Measurements from ENCODE around the gene SLC38A2.

SLC38A2 gene

GRCh38 chr12:46378530-46378929 is 6.0 kb upstream of the SLC38A2 start:
- no peak overlapping the region for H2BK15ac ChIP-seq (ENCODE audit: low read depth, poor library complexity, severe bottlenecking)
- no peak overlapping the region for H2BK120ac ChIP-seq (ENCODE audit: low read depth, low read length)
- peaks cover 5% of the 10 kb centered on the region for H3K4me1 ChIP-seq (ENCODE audit: control insufficient read depth, insufficient read depth, low read depth, low read length)
- H2BK5ac ChIP-seq (ENCODE audit: low read depth, low read length, poor library complexity, severe bottlenecking) = no peak overlapping the region
- H3K23ac ChIP-seq (ENCODE audit: low read length in 2 of 2) = no peak overlapping the region
- H3K36me3 ChIP-seq (ENCODE audit: control insufficient read depth in 1 of 2, insufficient read depth in 2 of 2, low read depth in 1 of 2, low read length in 2 of 2) = peaks cover 0 to 6% of the 10 kb centered on the region in 2 experiments
- no peak overlapping the region for H3K9ac ChIP-seq (ENCODE audit: low read length)
- no peaks in the 10 kb centered on the region for H3K9me3 ChIP-seq (ENCODE audit: control insufficient read depth, low read length)
- no peak overlapping the region for H2AFZ ChIP-seq (ENCODE audit: low read depth, low read length)
- H4K8ac ChIP-seq (ENCODE audit: low read length) = no peak overlapping the region
- no peak overlapping the region for H3K4me3 ChIP-seq (ENCODE audit: insufficient read depth in 1 of 2, low read depth in 1 of 2, low read length in 2 of 2)
- no peak overlapping the region for H4K91ac ChIP-seq (ENCODE audit: low read length)
- H3K14ac ChIP-seq (ENCODE audit: low read length in 2 of 2) = no peak overlapping the region
- no peak overlapping the region for H2BK12ac ChIP-seq (ENCODE audit: low read length in 2 of 2)
- no peak overlapping the region for H2AK5ac ChIP-seq (ENCODE audit: low read length, severe bottlenecking)
- no peak overlapping the region for H3K4ac ChIP-seq (ENCODE audit: low read depth in 1 of 2, low read length in 2 of 2)
- H3K18ac ChIP-seq (ENCODE audit: low read depth in 1 of 2, low read length in 2 of 2) = no peak overlapping the region
- no peak for DNase-seq
- H3K27me3 ChIP-seq (ENCODE audit: control insufficient read depth in 1 of 2, insufficient read depth in 1 of 2, low read length in 2 of 2) = no peaks in the 10 kb centered on the region
- 96% methylated on average over 1 of the region's 1 CpG for WGBS
- H3K27ac ChIP-seq (ENCODE audit: low read length, poor library complexity, severe bottlenecking) = no peak overlapping the region
- no peak overlapping the region for H3K4me2 ChIP-seq (ENCODE audit: low read length, poor library complexity, severe bottlenecking)
- H3K79me1 ChIP-seq (replicated peaks; ENCODE audit: low read length, poor library complexity, severe bottlenecking) = peaks cover 7% of the 10 kb centered on the region

DNA sequence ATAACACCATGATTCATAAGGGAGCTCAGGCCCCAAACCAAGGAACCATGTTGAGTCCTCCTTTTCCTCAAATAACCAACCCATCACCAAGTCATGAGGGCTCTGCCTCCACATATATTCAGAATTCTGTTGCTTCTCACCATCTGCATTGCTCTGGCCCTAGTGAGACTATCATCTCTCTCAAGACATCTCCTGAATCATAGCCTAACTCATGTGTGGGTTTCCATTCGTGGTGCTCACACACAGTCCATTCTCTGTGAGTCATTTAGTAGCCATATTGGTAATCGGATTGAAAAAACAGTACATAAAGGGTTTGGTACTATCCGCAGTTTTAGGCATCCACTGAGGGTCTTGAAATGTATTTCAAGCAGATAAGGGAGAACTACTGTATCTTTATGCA is 5.1 kb upstream of the SLC38A2 start:
- Histone ChIP-seq H2AK5ac (ENCODE audit: low read length, severe bottlenecking) (no peak overlapping the region), H3K27ac (ENCODE audit: low read length, poor library complexity, severe bottlenecking) (no peak overlapping the region), H3K4me3 (ENCODE audit: insufficient read depth in 1 of 2, low read depth in 1 of 2, low read length in 2 of 2) (no peak overlapping the region), H2BK5ac (ENCODE audit: low read depth, low read length, poor library complexity, severe bottlenecking) (no peak overlapping the region), H3K9ac (ENCODE audit: low read length) (no peak overlapping the region), H3K36me3 (ENCODE audit: control insufficient read depth in 1 of 2, insufficient read depth in 2 of 2, low read depth in 1 of 2, low read length in 2 of 2) (peaks cover 0 to 6% of the 10 kb centered on the region in 2 experiments), H2BK120ac (ENCODE audit: low read depth, low read length) (no peak overlapping the region), H3K9me3 (ENCODE audit: control insufficient read depth, low read length) (no peaks in the 10 kb centered on the region), H3K4me2 (ENCODE audit: low read length, poor library complexity, severe bottlenecking) (no peak overlapping the region), H4K91ac (ENCODE audit: low read length) (no peak overlapping the region), H3K79me1 (replicated peaks; ENCODE audit: low read length, poor library complexity, severe bottlenecking) (peaks cover 7% of the 10 kb centered on the region), H3K4me1 (ENCODE audit: control insufficient read depth, insufficient read depth, low read depth, low read length) (peaks cover 5% of the 10 kb centered on the region), H2BK12ac (ENCODE audit: low read length in 2 of 2) (no peak overlapping the region), H3K27me3 (ENCODE audit: control insufficient read depth in 1 of 2, insufficient read depth in 1 of 2, low read length in 2 of 2) (no peaks in the 10 kb centered on the region), H3K14ac (ENCODE audit: low read length in 2 of 2) (no peak overlapping the region), H3K23ac (ENCODE audit: low read length in 2 of 2) (no peak overlapping the region), H2AFZ (ENCODE audit: low read depth, low read length) (no peak overlapping the region), H3K18ac (ENCODE audit: low read depth in 1 of 2, low read length in 2 of 2) (no peak overlapping the region), H4K8ac (ENCODE audit: low read length) (no peak overlapping the region), H2BK15ac (ENCODE audit: low read depth, poor library complexity, severe bottlenecking) (no peak overlapping the region), H3K4ac (ENCODE audit: low read depth in 1 of 2, low read length in 2 of 2) (no peak overlapping the region)
- DNase-seq = peak; percentile 8
- WGBS = 69% methylated on average over 2 of the region's 3 CpGs

DNA sequence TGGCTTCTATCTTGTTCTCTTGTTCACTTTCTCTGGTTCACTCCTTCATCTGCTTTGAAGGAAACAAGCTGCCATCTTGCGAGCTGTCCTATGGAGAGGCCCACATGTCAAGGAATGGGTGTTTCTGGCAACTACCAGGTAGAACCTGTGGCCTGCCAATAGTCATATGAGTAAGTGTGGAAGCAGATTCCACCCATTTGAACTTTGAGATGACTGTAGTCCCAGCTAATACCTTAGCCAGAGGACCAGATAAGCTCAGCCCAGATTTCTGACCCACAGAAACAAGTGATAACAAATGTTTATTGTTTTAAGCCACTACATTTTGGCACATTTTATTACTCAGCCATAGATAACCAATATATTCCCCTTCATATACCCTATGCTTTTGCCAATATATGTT is 4.0 kb upstream of the SLC38A2 start:
- Histone ChIP-seq H3K23ac (ENCODE audit: low read length in 2 of 2) (no peak overlapping the region), H3K36me3 (ENCODE audit: control insufficient read depth in 1 of 2, insufficient read depth in 2 of 2, low read depth in 1 of 2, low read length in 2 of 2) (peaks cover 0 to 3% of the 10 kb centered on the region in 2 experiments), H3K4ac (ENCODE audit: low read depth in 1 of 2, low read length in 2 of 2) (no peak overlapping the region), H3K14ac (ENCODE audit: low read length in 2 of 2) (no peak overlapping the region), H2BK120ac (ENCODE audit: low read depth, low read length) (no peak overlapping the region), H2BK12ac (ENCODE audit: low read length in 2 of 2) (no peak overlapping the region), H3K4me2 (ENCODE audit: low read length, poor library complexity, severe bottlenecking) (no peak overlapping the region), H3K4me1 (ENCODE audit: control insufficient read depth, insufficient read depth, low read depth, low read length) (peaks cover 3% of the 10 kb centered on the region), H2BK15ac (ENCODE audit: low read depth, poor library complexity, severe bottlenecking) (no peak overlapping the region), H4K8ac (ENCODE audit: low read length) (no peak overlapping the region), H3K27ac (ENCODE audit: low read length, poor library complexity, severe bottlenecking) (no peak overlapping the region), H4K91ac (ENCODE audit: low read length) (no peak overlapping the region), H3K4me3 (ENCODE audit: insufficient read depth in 1 of 2, low read depth in 1 of 2, low read length in 2 of 2) (no peak overlapping the region), H2BK5ac (ENCODE audit: low read depth, low read length, poor library complexity, severe bottlenecking) (no peak overlapping the region), H3K27me3 (ENCODE audit: control insufficient read depth in 1 of 2, insufficient read depth in 1 of 2, low read length in 2 of 2) (no peaks in the 10 kb centered on the region), H3K9ac (ENCODE audit: low read length) (no peak overlapping the region), H3K79me1 (replicated peaks; ENCODE audit: low read length, poor library complexity, severe bottlenecking) (peaks cover 7% of the 10 kb centered on the region), H3K18ac (ENCODE audit: low read depth in 1 of 2, low read length in 2 of 2) (no peak overlapping the region), H2AFZ (ENCODE audit: low read depth, low read length) (no peak overlapping the region), H2AK5ac (ENCODE audit: low read length, severe bottlenecking) (no peak overlapping the region), H3K9me3 (ENCODE audit: control insufficient read depth, low read length) (no peaks in the 10 kb centered on the region)
- no peak for DNase-seq
- 100% methylated on average over 1 of the region's 1 CpG for WGBS

DNA sequence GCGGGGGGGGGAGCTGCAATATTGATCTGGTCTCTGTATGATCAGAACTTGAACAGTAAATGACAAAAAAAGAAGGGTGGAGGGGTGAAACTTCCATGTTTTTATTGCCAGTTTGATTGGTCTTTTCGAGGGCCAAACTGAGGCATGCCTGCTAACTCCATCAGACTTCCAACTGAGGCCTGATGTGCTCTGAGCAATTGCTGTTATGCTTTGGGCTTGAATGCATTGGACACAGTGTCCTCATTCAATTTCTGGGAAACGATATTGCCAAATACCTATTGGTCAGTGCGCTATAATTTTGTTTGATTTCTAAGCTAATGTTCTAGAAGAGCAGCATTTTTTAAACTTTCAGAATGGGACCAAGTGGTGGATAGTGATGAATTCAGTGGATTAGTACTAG is 2.1 kb upstream of the SLC38A2 start:
- H2AFZ ChIP-seq (ENCODE audit: low read depth, low read length) = no peak overlapping the region
- peaks cover 5% of the 10 kb centered on the region for H3K79me1 ChIP-seq (replicated peaks; ENCODE audit: low read length, poor library complexity, severe bottlenecking)
- H3K4me2 ChIP-seq (ENCODE audit: low read length, poor library complexity, severe bottlenecking) = no peak overlapping the region
- H2AK5ac ChIP-seq (ENCODE audit: low read length, severe bottlenecking) = no peak overlapping the region
- no peak overlapping the region for H3K9ac ChIP-seq (ENCODE audit: low read length)
- no peak overlapping the region for H3K14ac ChIP-seq (ENCODE audit: low read length in 2 of 2)
- no peak overlapping the region for H3K23ac ChIP-seq (ENCODE audit: low read length in 2 of 2)
- no peaks in the 10 kb centered on the region for H3K27me3 ChIP-seq (ENCODE audit: control insufficient read depth in 1 of 2, insufficient read depth in 1 of 2, low read length in 2 of 2)
- peaks cover 3% of the 10 kb centered on the region for H3K4me1 ChIP-seq (ENCODE audit: control insufficient read depth, insufficient read depth, low read depth, low read length)
- H2BK15ac ChIP-seq (ENCODE audit: low read depth, poor library complexity, severe bottlenecking) = no peak overlapping the region
- no peak overlapping the region for H2BK5ac ChIP-seq (ENCODE audit: low read depth, low read length, poor library complexity, severe bottlenecking)
- WGBS = 93% methylated on average over 4 of the region's 4 CpGs
- no peaks in the 10 kb centered on the region for H3K9me3 ChIP-seq (ENCODE audit: control insufficient read depth, low read length)
- no peak overlapping the region for H3K4ac ChIP-seq (ENCODE audit: low read depth in 1 of 2, low read length in 2 of 2)
- no peak overlapping the region for H4K8ac ChIP-seq (ENCODE audit: low read length)
- H4K91ac ChIP-seq (ENCODE audit: low read length) = no peak overlapping the region
- peaks cover 2 to 15% of the 10 kb centered on the region in 2 experiments for H3K36me3 ChIP-seq (ENCODE audit: control insufficient read depth in 1 of 2, insufficient read depth in 2 of 2, low read depth in 1 of 2, low read length in 2 of 2)
- H2BK12ac ChIP-seq (ENCODE audit: low read length in 2 of 2) = no peak overlapping the region
- H2BK120ac ChIP-seq (ENCODE audit: low read depth, low read length) = no peak overlapping the region
- DNase-seq = no peak
- H3K4me3 ChIP-seq (ENCODE audit: insufficient read depth in 1 of 2, low read depth in 1 of 2, low read length in 2 of 2) = no peak overlapping the region
- no peak overlapping the region for H3K18ac ChIP-seq (ENCODE audit: low read depth in 1 of 2, low read length in 2 of 2)
- no peak overlapping the region for H3K27ac ChIP-seq (ENCODE audit: low read length, poor library complexity, severe bottlenecking)
